WERI-Rb-1 (cell line): ENCODE results near the gene CBL.
"Not testable (repeated sequence)": the region's sequence is repeated elsewhere in the genome, so short reads cannot be mapped to it uniquely, and the experiment has no call there.

ENCODE experiments used
- DNase-seq: peaks from one replicate; pipeline ENCODE4 v3.0.0-alpha.2; 2020
- H3K27ac ChIP-seq: fragments of 250-450 bp; sonication (Bioruptor Pico); 2 replicates; pipeline ENCODE4 v1.5.1; 2020; ENCODE audit warnings: mild to moderate bottlenecking, moderate library complexity
- H3K27me3 ChIP-seq: fragments of 250-450 bp; sonication (Bioruptor Pico); 2 replicates; pipeline ENCODE4 v1.5.1; 2021; ENCODE audit warnings: mild to moderate bottlenecking, low read depth, moderate library complexity; ENCODE audit not compliant: insufficient read depth, severe bottlenecking
- H3K36me3 ChIP-seq: fragments of 250-450 bp; sonication (Bioruptor Pico); 2 replicates; pipeline ENCODE4 v1.5.1; 2020; ENCODE audit warnings: mild to moderate bottlenecking, moderate library complexity
- H3K4me3 ChIP-seq: 2 replicates; pipeline ENCODE4 v1.5.1; 2011; ENCODE audit warnings: low read depth, mild to moderate bottlenecking, control low read depth, low read length
- H3K9me3 ChIP-seq: fragments of 250-450 bp; sonication (Bioruptor Pico); 2 replicates; pipeline ENCODE4 v1.5.1; 2021; ENCODE audit warnings: mild to moderate bottlenecking, moderate library complexity; ENCODE audit not compliant: severe bottlenecking
- TF ChIP-seq, protein P1 (sequence below): IDR thresholded peaks from 2 replicates; pipeline ENCODE4 v1.5.1; 2011; ENCODE audit warnings: low read depth, mild to moderate bottlenecking, control low read depth, inconsistent platforms, low read length

CBL gene

DNA sequence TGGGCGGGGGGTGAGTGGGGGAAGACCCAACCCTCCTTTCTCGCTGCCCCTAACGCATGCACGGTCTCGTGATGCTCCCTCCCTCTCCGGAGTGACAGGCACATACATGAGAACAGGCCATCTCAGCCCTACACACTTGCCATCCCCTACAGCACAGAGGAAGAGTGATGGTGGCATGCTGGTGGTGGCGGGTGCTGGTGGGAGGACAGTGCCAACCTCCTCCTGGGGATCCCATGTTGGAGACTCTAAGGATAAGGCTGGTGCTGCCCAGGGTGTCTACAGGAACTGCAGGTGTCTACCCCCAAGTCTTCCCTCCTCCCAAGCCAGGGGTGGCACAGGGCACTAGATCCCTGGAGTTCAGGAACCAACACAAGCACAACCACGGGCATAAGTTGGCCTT, 44.3 kb upstream of the CBL start:
- peaks cover 10% of the 10 kb centered on the region for H3K36me3 ChIP-seq
- no peak overlapping the region for H3K4me3 ChIP-seq
- H3K9me3 ChIP-seq = no peaks in the 10 kb centered on the region
- DNase-seq = no peak
- H3K27ac ChIP-seq = no peak overlapping the region
- H3K27me3 ChIP-seq = no peaks in the 10 kb centered on the region
- TF ChIP-seq, protein P1, sequence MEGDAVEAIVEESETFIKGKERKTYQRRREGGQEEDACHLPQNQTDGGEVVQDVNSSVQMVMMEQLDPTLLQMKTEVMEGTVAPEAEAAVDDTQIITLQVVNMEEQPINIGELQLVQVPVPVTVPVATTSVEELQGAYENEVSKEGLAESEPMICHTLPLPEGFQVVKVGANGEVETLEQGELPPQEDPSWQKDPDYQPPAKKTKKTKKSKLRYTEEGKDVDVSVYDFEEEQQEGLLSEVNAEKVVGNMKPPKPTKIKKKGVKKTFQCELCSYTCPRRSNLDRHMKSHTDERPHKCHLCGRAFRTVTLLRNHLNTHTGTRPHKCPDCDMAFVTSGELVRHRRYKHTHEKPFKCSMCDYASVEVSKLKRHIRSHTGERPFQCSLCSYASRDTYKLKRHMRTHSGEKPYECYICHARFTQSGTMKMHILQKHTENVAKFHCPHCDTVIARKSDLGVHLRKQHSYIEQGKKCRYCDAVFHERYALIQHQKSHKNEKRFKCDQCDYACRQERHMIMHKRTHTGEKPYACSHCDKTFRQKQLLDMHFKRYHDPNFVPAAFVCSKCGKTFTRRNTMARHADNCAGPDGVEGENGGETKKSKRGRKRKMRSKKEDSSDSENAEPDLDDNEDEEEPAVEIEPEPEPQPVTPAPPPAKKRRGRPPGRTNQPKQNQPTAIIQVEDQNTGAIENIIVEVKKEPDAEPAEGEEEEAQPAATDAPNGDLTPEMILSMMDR = no peak

DNA sequence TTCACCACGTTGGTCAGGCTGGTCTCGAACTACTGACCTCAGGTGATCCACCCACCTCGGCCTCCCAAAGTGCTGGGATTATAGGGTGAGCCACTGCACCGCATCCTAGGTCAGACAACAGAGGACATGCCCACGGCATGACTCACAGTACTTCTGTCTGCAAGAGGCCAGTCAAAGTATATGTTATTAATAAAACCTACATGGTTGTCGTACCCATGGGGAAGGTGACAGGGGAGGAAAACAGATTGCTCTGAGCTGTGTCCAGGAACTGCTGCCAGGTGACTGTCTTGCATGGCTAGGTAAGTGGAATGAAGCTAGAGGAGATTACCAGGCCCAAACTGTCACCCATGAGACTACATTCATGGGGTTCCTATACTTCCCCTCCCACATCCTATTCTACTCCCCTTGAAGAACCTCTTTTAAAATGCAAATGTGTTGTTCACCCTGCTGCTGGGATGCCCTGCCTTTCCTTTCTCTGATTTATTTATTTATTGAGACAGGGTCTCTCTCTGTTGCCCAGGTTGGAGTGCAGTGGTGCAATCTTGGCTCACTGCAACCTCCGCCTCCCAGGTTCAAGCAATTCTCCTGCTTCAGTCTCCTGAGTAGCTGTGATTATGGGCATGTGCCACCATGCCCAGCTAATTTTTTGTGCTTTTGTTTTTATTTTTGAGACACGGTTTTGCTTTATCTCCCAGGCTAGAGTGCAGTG, 39.6 kb upstream of the CBL start:
- Histone ChIP-seq H3K9me3 (no peaks in the 10 kb centered on the region), H3K36me3 (no peaks in the 10 kb centered on the region; the same call in 1 of the 2 replicates), H3K27ac (no peak overlapping the region), H3K27me3 (no peaks in the 10 kb centered on the region), H3K4me3 (no peak overlapping the region)
- TF ChIP-seq, protein P1 = no peak
- no peak for DNase-seq

DNA sequence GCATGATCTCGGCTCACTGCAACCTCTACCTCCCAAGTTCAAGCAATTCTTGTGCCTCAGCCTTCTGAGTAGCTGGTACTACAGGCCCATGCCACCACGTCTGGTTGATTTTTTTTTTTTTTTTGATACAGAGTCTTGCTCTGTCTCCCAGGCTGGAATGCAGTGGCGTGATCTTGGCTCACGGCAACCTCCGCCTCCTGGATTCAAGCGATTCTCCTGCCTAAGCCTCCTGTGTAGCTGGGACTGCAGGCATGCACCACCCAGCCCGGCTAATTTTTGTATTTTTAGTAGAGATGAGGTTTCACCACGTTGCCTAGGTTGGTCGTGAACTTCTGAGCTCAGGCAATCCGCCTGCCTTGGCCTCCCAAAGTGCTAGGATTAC, 39.1 kb upstream of the CBL start:
- not testable (repeated sequence) for H3K36me3 ChIP-seq, H3K27ac ChIP-seq

DNA sequence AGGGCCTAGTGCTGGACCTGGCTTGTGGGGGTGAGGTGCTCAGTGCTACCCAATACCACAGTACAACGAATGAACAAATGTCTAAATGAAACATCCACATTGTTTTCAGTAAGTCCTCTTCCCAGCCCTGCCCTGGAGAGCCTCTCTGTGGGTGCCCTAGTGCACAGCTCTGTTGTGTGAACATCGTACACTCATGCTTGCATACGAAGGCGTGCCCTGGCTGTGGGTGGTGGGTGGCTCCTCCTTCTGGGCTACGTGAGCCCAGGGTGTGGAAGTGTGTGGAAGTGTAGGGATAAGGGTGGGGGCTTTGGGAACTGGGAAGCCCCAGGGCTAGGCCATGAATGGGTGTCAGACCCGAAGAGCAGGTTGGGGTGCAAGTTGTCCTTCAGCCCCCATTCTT, 38.2 kb upstream of the CBL start:
- no peak overlapping the region for H3K27ac ChIP-seq
- TF ChIP-seq, protein P1 = no peak
- no peak for DNase-seq

More for the DNA sequence above, 39.1 kb upstream of the CBL start:
- not testable (repeated sequence) for DNase-seq, H3K9me3 ChIP-seq, H3K27me3 ChIP-seq, H3K4me3 ChIP-seq

DNA sequence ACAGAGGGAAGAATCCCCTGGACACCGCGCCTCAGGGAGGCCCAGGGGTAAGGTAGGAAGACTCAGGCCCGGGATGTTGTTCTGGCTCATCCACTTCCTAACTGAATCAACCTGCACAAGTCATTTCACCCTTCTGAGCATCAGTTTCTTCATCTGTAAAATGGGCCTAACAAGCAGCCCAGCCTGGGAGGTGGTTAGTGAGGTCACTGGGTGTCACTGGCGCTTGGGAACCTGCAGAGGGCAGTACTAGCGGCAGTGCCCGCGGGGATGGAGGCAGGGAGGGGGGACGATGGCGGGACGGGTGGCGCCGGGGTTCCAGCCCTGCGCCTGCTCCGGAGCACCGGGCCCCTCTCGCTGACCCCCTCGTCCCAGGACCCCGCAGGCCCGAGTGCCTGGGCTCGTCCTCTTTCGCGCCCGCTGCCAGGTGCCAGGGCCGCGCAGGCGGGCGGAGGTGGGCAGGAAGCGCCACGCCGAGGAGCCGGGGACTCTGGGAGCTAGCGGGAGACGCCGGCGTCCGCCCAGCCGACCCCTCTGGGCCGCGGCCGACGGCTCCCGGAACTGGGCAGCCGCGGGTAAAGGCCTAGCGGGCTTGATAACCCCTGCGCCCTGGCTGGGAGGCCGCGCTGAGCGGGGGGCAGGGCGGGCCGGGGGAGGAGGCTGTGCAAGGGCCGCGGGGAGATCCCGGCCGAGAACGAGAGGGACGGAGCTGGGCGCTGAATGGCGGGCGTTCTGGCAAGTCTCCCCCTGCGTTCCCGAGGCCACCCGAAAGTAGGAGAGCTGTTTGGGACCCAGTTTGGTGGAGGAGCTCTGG, 37.5 kb upstream of the CBL start, which contains the start of gene NLRX1:
Gene NLRX1 (plus strand): TSS at position 255 of the 811 bp plus-strand sequence. CDS start 2,679 bp downstream, outside the sequence.
- TF ChIP-seq, protein P1 = peak; percentile 89
- Histone ChIP-seq H3K4me3 (peak within 1 kb of the TSS; percentile 64), H3K36me3 (no peaks in the 10 kb centered on the region), H3K9me3 (no peaks in the 10 kb centered on the region), H3K27me3 (no peaks in the 10 kb centered on the region), H3K27ac (peak within 1 kb of the TSS; percentile 91)
- peak; percentile 87 for DNase-seq

More for the DNA sequence above, 38.2 kb upstream of the CBL start:
- Histone ChIP-seq H3K36me3 (no peaks in the 10 kb centered on the region), H3K27me3 (no peaks in the 10 kb centered on the region), H3K4me3 (no peak overlapping the region), H3K9me3 (no peaks in the 10 kb centered on the region)

DNA sequence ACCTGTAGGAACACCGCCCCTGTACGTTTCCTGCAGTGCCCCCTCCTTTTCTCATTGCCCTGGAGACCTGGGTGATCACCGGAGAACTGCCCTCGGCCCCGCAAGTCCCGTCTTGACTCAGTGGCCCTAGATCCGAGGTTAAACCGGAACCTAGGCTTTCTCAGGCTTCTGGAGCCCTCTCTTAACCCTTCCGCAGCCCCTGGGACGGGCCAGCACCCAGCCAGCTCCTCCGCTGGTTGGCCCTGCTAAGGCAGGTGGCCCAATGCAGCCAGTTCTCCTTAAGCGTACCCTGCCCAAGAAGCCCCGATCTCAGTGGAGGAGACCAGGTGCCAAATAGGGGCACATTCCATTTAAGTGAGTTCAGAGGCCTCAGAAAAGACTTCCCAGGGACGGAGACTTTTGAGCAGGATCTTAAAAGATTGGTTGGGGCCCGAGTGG, 36.8 kb upstream of the CBL start:
- Histone ChIP-seq H3K27ac (peak overlapping the region; percentile 91), H3K4me3 (peak overlapping the region; percentile 64), H3K9me3 (no peaks in the 10 kb centered on the region), H3K36me3 (peaks cover 3% of the 10 kb centered on the region; the same call in 1 of the 2 replicates), H3K27me3 (no peaks in the 10 kb centered on the region)
- TF ChIP-seq, protein P1 = no peak
- DNase-seq = peak; percentile 22
